HFFc6 (cell line): Measurements from ENCODE around the gene FGF18. TPM values are rescaled to one million over a fixed set of nuclear protein-coding genes. Genes with fewer than 3 reads are reported as not detected.

Source experiments
- DNase-seq: peaks from one replicate; pipeline ENCODE4 v3.0.0-alpha.2; 2018
- H3K27ac Mint-ChIP-seq: 2 replicates; pipeline ENCODE4 v1.8.0; 2020; ENCODE audit warnings: mild to moderate bottlenecking, mixed read lengths
- H3K27me3 Mint-ChIP-seq: 2 replicates; pipeline ENCODE4 v1.8.0; 2021; ENCODE audit warnings: mild to moderate bottlenecking, moderate library complexity, mixed read lengths; ENCODE audit not compliant: insufficient read depth
- H3K36me3 Mint-ChIP-seq: 2 replicates; pipeline ENCODE4 v1.8.0; 2021; ENCODE audit warnings: low read depth, mixed read lengths
- H3K4me1 Mint-ChIP-seq: 2 replicates; pipeline ENCODE4 v1.8.0; 2020; ENCODE audit warnings: low read depth, mixed read lengths
- H3K4me3 Mint-ChIP-seq: 2 replicates; pipeline ENCODE4 v1.8.0; 2020; ENCODE audit warnings: mild to moderate bottlenecking, moderate library complexity, mixed read lengths
- H3K9me3 Mint-ChIP-seq: 2 replicates; pipeline ENCODE4 v1.8.0; 2020; ENCODE audit warnings: mild to moderate bottlenecking, mixed read lengths
- CTCF ChIP-seq: fragments of 200-600 bp; sonication (generic); IDR thresholded peaks from 2 replicates; pipeline ENCODE4 v1.5.0; 2021; ENCODE audit warnings: antibody characterized with exemption, mild to moderate bottlenecking
- total RNA-seq, 6 experiments: library from RNA; stranded (reverse); fragmentation: NEBNext Ultra II Directional; extraction: Animal tissue kit (Norgen Biotek cat#: 25700); gene quantifications; 2 replicates in 1 of 6; 3 replicates in 5 of 6; pipeline ENCODE4 v1.2.3, GENCODE V29; 2021

Gene FGF18
- total RNA-seq, 6 experiments from 2014 or later: 0.16 to 0.17 TPM; not detected in 4

GRCh38 chr5:171476701-171477100 lies 57.3 kb downstream of the FGF18 start:
- no peak overlapping the region for H3K27ac Mint-ChIP-seq
- peaks cover 28% of the 10 kb centered on the region for H3K27me3 Mint-ChIP-seq
- no peak overlapping the region for H3K4me3 Mint-ChIP-seq
- no peak for DNase-seq
- no peak for TF ChIP-seq CTCF
- peaks cover 5% of the 10 kb centered on the region for H3K9me3 Mint-ChIP-seq
- peaks cover 5% of the 10 kb centered on the region for H3K36me3 Mint-ChIP-seq
- H3K4me1 Mint-ChIP-seq: peaks cover 11% of the 10 kb centered on the region

GRCh38 chr5:171477101-171477500 lies 57.7 kb downstream of the FGF18 start:
- Mint-ChIP-seq H3K4me1 (peaks cover 11% of the 10 kb centered on the region), H3K27me3 (peaks cover 31% of the 10 kb centered on the region), H3K27ac (no peak overlapping the region), H3K4me3 (no peak overlapping the region), H3K9me3 (peaks cover 5% of the 10 kb centered on the region), H3K36me3 (peaks cover 5% of the 10 kb centered on the region)
- no peak for DNase-seq
- TF ChIP-seq CTCF: no peak

- H3K27ac Mint-ChIP-seq: no peak overlapping the region
- peaks cover 11% of the 10 kb centered on the region for H3K4me1 Mint-ChIP-seq
- TF ChIP-seq CTCF: no peak
- H3K9me3 Mint-ChIP-seq: peaks cover 5% of the 10 kb centered on the region
- no peak overlapping the region for H3K4me3 Mint-ChIP-seq
- H3K36me3 Mint-ChIP-seq: peaks cover 5% of the 10 kb centered on the region
- no peak for DNase-seq
- peaks cover 29% of the 10 kb centered on the region for H3K27me3 Mint-ChIP-seq
Observed at GRCh38 chr5:171477666-171478065, 58.2 kb downstream of the FGF18 start.

- peaks cover 26% of the 10 kb centered on the region for H3K27me3 Mint-ChIP-seq
- DNase-seq: no peak
- peaks cover 11% of the 10 kb centered on the region for H3K4me1 Mint-ChIP-seq
- peaks cover 5% of the 10 kb centered on the region for H3K9me3 Mint-ChIP-seq
- TF ChIP-seq CTCF: no peak
- H3K27ac Mint-ChIP-seq: no peak overlapping the region
- H3K36me3 Mint-ChIP-seq: peaks cover 5% of the 10 kb centered on the region
- no peak overlapping the region for H3K4me3 Mint-ChIP-seq
Observed at GRCh38 chr5:171478946-171479775, 59.7 kb downstream of the FGF18 start.

GRCh38 chr5:171479776-171480125 lies 60.3 kb downstream of the FGF18 start:
- H3K9me3 Mint-ChIP-seq: peaks cover 5% of the 10 kb centered on the region
- H3K4me1 Mint-ChIP-seq: peaks cover 11% of the 10 kb centered on the region
- TF ChIP-seq CTCF: no peak
- no peak overlapping the region for H3K27ac Mint-ChIP-seq
- DNase-seq: no peak
- H3K36me3 Mint-ChIP-seq: peaks cover 5% of the 10 kb centered on the region
- peaks cover 28% of the 10 kb centered on the region for H3K27me3 Mint-ChIP-seq
- H3K4me3 Mint-ChIP-seq: no peak overlapping the region
